Endometrium (tissue), 2 donors: ENCODE data around the gene TUG1.

Source experiments
- FAIRE-seq: peaks from 2 replicates; lab custom pipeline; 2012; peaks lifted over from hg19 to GRCh38; lab: Jason Lieb, UNC
- donor health status: control.
- donor health status: control.

TUG1 gene

DNA sequence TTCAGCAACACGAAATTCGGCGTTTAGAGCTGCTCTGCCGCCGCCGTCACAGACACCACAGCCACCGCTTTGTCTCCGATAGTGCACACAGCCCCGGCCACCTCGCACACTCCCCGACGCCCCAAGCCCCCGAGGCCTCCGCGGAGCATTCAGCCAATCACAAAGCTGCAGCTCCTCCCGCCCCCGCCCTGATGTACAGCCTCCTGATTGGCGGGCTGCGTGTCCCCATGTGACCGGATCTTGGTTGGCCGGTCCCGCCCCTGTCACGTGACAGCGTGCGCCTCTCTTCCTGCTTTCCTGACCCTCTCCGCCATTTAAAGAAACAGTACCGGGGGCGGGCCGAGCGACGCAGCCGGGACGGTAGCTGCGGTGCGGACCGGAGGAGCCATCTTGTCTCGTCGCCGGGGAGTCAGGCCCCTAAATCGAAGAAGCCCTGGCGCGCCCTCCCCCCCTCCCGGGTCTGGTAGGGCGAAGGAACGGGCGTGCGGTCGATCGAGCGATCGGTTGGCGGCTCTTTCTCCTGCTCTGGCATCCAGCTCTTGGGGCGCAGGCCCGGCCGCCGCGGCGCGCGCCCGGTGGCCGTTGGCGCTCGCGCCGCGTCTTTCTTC, at the start of gene TUG1:
Gene TUG1 (plus strand): TSS at position 342 of the 608 bp plus-strand sequence.
- peak; percentile 96 for FAIRE-seq

DNA sequence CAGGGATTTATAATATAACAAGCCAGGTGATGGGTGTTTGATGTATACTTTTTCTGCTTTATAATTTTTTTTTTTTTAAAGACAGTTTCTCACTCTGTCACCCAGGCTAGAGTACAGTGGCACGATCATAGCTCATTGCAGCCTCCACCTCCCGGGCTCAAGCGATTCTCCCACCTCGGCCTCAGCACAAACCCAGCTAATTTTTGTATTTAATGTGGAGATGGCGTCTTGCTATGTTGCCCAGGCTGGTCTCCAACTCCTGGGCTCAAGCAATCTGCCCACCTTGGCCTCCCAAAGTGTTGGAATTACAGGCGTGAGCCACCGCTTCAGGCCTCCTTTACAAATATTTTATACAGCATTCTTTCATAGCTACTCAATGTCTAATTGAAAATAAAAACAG, 49.1 kb upstream of the TUG1 start:
- FAIRE-seq: no peak

DNA sequence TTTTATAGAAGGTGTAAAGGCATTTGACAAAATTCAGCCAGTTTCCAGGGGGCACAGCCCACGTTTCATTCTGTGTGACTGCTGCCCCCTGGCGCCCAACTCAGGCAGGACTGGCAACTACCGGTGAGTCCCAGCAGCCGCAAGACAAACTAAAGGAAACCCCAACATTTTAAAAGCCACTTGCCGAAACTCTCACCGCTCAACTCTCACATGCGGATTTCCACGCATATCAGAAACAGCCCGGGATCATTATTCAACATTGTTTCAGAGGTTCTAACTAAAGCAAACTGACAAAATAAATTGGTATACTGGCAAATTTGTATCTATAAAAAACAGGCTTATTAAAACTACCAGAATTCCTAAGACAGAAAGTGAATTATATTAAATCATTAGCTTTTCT, 48.7 kb upstream of the TUG1 start:
- FAIRE-seq: peak; percentile 39

DNA sequence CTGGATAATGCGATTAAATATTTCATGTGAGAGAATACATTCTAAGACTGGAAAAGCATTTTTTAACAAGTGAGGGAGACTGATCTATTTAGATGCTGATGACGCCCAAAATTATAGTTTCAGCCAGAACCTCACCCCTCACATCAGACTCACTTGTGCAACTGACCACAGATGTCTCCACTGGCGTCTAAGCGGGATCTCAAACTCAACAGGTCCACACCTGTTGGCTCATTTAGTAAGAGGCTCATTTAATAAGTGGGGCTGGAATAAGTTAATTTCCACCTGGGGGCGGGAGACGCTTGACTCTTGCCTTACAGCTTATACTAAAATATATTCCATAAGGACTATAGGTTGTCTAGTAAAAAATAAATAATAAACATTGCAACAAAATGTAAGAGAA, 48.0 kb upstream of the TUG1 start:
- no peak for FAIRE-seq

DNA sequence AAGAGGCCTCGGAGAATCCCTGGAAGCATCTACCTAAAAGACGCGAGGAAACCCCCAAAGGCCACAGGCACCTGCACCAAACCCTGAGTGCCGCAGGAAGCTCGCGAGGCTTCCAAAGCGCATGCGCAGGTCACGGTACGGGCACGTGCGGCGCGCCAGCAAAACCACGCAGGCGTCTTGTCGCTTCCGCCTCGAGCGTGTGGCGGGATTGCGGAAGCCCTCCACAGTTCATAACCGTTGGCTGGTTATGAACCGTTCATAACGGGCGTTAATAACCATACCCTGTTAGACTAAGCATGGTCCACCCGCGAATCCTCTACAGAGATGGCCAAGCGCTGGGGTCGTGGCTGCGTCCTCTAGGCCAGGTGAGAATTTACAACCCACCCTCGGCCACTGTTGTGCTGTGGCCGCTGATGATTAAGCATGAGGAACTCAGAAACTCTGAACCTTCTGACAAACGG, 46.9 kb upstream of the TUG1 start:
- FAIRE-seq: no peak

DNA sequence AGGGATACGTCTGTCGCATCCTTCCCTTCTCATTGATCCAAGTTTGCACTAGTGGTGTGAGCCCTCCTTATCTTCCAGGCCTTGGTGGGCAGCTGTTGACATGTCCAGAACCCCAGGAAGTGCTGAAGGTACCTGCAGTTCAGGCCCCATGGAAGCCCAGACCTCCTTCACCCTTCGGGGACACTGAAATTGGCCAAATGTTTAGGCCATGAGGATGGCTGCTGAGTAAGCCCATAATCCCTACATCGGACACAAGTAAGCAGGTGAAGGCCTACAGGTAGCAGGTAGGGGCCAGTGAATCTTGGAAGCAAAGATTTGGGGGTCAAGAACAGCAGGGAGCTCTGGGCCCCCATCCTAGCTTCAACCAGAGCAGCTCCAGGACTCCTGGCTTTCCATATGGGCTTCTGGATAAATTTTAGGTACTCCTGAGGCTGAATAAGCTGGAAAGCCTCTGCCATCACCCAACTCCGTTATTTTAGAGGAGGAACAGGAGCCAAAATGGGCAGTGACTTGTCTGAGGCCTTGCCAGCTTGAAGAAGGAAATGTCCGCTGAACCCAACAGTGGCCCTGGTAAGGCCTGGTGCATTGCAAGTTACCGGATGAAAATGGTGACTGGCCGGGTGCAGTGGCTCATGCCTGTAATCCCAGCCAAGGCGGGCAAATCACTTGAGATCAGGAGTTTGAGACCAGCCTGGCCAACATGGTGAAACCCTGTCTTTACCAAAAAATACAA, 45.7 kb upstream of the TUG1 start:
- FAIRE-seq: no peak

DNA sequence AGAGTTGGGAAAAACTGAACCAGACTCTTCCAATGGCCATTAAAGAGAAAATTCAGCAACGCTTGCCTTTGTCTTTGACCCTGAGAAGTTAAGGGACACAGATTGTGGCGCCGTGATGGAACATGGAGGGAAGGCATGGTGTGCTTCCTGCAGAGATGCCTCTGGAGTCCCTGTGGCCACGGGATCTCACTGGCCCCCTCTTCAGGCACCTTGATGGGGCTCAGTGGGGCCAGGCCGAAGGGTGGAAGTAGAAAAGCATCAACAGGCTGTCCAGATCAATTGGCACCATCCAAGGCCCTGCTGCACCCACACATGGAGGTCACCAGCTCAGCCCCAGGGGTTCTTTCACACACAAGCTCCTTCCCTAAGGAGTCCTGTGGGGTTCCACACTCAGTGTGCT, 43.4 kb upstream of the TUG1 start:
- FAIRE-seq: no peak

DNA sequence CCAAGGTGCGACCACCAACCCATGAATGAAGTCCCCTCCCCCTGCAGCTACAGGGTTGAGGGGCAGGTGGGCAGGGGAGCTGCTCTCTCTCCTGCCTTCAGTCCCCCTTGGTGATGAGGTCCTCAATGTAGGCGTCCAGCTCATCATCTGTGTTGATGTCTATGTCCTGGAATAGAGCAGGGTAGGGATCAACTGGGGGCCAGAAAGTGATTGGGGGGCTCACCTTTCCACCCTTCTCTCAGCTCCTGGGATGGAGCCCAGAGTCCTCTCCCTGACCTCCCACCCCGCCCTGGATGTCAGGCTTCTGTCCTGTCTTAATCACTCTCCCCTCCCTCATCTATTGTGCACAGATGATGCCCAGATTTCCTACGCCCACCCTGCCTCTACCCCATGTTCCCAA, 42.4 kb upstream of the TUG1 start:
- FAIRE-seq: no peak

DNA sequence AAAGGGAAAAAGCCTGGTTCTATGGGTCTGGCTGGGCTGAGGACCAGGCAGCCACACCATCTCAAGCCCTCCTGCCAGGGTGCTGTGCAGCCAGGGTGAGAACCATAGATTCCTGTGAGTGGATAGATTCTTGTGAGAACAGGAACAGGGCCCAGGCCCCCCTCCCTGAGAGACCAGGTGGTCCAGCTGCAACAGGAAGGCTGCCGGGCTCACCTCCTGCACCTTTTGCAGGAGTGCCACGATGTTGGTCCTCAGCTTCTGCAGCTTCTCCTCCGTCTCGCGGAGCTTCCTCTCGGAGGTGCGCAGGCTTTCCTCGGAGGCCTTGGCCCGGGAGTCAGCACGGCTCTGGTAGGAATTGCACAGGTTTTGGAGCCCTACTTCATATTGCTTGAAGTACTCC, 41.3 kb upstream of the TUG1 start:
- FAIRE-seq: no peak

DNA sequence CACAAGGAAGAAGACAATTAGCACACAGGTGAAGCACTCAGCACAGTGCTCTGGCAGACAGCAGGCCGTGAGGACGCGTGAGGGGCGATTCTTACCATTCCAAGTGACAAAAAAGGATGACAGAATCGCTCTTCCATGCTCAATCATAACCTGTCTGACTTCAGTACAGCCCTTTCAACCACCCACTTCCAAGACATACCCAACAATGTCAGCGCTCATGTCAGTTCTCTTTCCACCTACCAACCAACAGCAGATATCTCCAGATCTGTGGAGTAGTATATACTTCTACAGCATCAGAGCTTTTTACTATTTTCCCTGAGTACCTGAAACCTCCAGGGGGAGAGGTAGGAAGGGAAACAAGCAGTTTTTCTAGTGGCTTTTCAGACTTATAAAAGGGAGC, 40.7 kb upstream of the TUG1 start:
- FAIRE-seq: no peak

DNA sequence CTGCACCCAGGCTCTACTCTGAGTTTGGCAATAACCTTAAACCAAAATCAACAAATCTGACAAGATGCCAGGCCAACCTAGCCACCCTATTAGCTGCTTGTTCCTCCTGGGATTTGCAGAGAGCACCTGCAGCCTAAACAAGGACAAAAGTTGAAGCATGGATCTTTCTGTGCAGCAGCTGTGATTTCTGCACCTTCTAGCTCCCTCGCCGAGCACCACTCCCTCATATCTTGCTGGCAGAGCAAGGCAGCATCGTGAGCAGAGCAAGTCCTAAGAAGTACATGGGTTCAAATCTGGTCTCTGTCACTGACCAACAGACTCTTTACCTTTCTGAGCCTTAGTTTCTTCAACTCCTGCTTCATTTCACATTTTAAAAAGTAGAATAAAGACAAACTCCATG, 38.8 kb upstream of the TUG1 start:
- FAIRE-seq: no peak

DNA sequence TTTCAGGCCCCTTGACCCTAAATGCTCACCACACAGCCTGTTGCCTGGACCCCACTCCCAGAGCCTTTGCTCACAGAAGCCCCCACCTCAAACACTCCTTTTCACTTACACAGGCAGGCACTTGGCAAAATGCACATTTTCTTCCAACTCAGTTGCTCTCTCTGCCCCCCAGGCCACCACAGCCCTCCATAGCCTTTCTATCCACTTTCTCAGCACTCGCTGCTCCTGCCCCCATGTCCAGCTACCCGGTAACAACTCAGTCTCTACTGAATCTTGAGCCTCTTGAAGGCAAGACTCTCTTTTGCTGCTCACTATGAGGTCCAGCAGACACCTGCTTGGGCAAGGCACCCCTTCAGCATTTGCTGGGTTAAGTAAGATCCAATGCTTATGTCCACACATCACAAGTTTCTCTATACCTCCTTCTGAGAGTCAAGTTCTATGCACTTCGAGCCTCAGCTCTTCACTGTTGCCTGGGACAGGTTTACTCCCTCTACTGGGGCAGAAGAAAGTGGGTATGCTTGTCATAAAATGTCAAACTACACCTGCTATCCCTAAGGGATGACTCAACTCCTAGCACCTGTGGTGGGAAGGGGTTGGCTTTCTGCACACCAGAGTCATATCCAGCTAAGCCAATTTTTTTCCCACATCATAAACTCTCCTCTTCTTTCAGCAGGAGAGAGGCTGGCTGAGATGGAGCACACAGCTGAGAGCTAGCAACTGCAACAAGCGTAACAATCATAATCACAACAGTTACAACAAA, 37.3 kb upstream of the TUG1 start:
- FAIRE-seq: no peak

DNA sequence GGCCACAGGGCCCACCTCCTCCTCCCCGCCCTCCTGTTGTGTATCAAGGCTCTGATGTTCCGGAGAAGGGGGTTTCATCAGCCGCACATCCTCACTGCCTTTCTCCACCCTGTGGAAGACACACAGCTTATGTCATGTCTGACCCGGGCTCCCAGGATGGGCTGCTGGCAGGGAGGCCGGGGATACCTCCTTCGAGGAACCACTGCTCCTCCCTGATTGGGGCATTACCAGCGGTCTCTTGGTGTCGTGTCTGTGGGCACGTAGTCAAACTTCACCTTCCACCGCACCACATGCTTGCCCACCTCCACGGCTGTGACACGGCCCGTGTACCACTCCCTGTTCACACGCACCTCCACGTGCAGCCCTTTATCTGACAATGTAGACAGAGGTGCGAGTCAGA, 36.4 kb upstream of the TUG1 start:
- no peak for FAIRE-seq

DNA sequence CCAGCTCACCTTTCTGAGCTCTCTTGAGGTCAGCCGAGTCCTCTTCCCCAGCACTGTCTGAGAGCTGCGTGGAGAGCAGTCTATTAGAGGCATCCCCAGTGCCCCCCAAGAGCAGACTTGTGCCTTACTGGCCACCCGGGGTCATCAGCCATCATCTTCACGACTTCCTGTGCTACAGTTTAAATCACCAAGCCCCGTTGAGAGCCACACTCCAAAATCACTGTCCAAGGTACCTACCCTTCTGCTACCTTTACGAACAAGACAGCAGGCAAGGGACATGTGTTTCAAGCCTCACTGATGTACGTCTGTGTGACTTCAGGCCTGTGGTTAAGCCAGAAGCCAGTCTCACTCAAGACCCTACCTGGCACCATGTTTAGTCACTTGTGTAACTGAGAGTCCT, 35.6 kb upstream of the TUG1 start:
- FAIRE-seq: no peak

DNA sequence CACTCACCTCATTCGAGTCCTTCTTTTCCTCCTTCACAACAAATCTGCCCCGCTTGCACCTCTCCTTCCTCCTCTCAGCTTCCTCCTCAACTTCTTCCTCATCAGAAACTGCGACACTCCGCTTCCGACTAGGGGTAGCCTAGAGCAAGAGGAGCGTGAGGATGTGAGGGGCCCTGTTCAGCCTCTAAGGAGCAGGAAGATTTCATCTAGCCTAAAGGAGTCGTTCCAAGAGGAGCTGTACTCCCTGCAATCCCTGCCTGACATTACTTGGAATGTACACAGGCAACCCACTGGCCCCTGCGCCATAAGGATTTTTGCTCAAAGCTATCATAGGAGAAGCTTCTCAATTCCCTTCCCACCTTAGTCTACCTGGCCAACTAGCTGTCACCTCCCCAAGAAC, 35.0 kb upstream of the TUG1 start:
- FAIRE-seq: no peak

DNA sequence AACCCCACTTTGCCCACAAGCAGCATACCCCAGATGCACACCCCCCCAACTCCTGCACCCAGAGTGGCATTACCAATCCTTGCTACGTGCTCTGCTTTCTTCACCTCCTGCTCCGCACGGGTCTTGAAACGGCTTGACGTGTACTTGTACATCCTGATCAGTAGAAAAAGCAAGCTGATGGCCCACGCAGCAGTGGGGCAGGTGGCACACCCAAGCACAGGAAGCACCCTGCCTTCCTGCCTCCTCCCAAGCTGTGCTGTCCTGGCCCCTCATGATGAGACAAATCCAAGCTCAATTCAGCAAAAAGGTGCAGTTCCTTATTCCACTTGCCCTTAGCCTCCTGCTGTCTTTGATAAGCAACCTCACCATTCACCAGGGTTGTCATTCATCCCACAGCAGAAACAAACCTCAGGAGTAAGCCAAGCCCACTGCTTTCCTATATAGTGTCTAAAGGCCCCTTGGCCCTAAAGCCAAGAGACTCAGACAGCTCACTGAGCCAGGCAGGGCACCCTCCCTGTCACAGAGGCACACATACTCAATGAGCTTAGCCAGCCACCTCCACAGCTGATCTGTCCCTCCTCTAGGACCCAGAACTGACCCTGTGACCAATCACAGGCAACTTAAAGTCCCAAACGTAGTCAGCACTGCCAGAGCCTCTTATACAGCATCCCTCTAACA, 28.2 kb upstream of the TUG1 start:
- FAIRE-seq: no peak

DNA sequence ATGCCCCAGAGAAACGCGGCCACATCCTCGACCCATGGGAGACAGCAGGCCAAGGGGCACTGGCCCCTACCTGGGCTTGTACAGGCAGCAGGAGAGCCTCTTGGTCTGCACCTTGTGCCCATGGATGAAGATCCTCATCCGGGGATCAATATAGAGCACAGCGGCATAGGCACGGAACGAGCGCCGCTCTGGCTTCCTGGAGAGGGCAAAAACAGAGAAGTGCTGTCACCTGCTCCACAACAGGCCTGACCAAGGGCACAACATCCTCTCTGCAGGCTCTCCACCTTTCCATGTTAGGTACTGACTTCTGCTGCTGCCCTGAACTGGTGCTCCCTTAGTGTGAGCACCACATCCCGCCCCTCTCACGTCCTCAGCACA, 27.7 kb upstream of the TUG1 start:
- FAIRE-seq: no peak

DNA sequence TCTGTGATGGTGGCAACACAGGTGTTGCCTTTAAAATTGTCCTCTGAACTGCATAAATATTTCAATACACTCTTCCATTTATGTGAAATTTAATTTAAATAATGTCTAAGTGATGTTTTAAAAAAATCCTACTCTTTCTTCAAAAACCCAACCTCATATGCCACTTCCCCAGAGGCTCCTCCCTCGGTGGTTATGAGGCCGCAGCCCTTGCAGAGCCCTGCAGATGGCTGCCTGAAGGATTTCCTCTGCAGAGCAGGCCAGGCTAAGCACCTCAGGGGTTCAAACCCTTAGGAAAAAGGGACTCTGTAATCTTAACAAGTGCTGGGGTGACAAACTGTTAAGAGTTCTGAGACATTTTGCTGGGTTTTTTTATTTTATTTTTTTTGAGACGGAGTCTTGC, 25.7 kb upstream of the TUG1 start:
- FAIRE-seq: no peak

DNA sequence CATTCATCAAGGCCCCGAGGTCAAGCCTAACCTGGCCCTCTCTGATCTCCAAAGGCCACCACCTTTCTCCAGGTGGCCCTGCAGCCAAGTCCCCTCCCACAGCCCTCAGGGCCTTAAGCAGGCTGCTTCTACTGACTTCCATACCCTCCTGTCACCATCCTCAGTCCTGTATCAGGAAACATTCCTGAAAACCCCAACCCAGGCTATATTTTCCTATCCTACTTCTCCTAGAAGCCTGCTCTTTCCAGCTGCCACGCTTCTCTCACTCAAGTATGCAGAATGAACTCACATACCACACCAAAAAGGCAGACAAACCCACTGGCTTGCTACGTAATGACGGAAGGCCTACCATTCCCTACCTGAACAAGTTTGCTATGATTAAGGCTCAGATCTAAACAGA, 24.1 kb upstream of the TUG1 start:
- no peak for FAIRE-seq

DNA sequence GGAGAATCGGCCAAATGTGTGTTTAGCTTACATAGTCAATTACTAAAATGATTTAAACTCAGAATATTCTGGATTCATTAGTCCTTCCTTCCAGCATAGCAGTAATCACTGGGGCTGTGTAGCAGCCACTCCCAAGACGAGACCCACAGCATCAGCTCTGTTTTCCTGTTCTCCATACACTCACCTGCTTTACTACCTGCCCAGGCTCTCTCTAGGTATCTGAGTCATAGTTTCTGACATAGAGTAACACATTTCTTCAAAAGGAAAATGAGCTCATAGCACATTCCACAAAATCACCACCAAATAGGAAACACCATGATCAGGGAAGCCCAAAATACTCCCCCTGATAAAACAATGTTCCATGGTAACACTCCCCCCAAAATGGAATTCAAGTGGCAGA, 23.4 kb upstream of the TUG1 start:
- no peak for FAIRE-seq

DNA sequence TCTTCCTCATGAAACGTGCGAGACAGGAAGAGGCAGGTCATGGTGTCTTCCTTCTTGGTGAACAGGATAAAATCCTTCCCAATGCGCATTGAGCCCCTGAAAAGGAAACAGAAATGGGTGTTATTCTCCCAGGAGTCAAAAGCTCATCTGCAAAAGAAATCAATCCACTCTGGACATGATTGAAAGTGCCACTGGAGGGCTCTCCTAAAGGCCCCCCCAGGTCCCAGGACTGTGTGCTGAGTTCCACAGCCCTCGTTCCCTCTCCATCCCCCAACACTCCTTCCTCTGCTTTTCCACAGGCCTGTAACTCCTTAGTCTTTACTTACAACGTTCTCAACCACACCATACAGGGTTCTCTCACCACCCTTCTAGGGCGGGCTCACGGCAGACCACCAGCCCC, 22.7 kb upstream of the TUG1 start:
- FAIRE-seq: no peak

DNA sequence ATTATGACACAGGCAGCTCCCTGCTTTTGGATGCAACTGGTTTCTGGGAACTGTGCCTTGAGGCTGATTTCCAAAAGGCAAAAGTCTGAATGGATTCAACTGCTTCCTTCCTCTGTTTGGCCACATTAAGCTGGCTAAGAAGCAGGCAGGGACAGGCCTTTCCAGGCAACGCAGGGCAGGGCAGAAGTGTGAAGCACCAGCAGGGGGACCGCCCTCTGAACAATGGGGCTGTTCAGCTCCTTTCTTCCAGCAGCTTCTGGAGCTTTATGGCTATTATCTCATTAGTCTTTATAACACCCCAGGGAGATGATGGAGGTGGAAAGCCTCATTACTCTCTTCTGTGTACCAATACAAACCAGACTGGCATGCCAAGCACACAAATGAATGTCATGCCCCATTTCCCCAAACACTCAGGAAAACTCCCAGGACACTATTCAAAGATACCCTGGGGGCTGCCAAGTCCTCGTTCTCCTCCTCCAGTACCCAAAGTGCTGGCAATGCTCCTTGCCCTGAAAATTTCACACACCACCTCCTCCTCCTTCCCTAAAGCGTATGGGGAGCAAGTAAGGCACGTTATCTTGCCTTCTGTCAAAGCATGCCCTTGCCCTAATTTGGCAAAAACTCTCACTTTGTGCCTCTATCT, 21.8 kb upstream of the TUG1 start:
- FAIRE-seq: no peak
